GM18502 (cell line): Measurements from ENCODE around the gene TMEM14A.
"Not testable (repeated sequence)": the region's sequence is repeated elsewhere in the genome, so short reads cannot be mapped to it uniquely, and the experiment has no call there.

ENCODE experiments used
- ATAC-seq: cut with Tn5 transposase; IDR thresholded peaks from one replicate; pipeline ENCODE4 v1.9.1; 2021; ENCODE audit warnings: mild to moderate bottlenecking; ENCODE audit not compliant: unreplicated experiment, poor library complexity

The TMEM14A gene

GRCh38 chr6:52654592-52654991 lies 16.3 kb upstream of the TMEM14A start:
- no peak for ATAC-seq

- not testable (repeated sequence) for ATAC-seq
Observed at GRCh38 chr6:52655941-52656340, 15.0 kb upstream of the TMEM14A start.

DNA sequence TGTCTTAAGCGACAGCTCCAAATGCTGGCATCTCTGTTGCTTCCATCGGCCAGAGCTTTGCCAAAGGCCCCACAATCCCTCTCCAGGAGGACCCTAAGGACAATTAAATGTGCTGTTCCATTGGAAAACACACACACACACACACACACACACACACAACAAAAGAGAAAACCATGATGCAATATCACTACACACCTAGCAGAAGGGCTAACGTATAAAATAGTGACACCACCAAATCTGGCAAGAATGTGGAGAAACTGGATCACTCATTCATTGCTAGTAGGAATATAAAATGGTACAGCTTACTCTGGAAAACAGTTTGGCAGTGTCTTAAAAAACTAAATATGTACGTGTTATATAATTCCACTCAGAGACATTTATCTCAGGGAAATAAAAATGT lies 13.0 kb upstream of the TMEM14A start:
- ATAC-seq = no peak

DNA sequence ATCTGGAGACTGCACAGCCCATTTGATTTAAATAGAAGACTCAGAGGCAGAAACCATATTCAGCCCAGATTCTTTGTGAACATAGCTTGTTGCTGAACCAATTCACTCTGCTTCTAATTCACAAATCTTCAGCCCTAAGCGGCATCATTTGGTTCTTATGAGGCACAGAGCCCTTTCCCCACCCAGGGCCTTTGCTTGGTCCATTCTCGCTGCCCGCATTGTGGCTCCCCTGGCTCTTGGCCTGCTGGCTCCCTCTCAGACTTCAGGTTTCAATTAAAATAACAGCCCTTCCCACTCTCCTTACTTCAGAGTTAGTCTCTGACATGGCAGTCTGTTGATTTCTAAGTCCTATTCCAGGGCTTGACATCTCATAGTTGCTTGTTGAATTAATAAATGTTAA lies 9.4 kb upstream of the TMEM14A start:
- no peak for ATAC-seq

- no peak for ATAC-seq
Observed at GRCh38 chr6:52662031-52662430, 8.9 kb upstream of the TMEM14A start.

DNA sequence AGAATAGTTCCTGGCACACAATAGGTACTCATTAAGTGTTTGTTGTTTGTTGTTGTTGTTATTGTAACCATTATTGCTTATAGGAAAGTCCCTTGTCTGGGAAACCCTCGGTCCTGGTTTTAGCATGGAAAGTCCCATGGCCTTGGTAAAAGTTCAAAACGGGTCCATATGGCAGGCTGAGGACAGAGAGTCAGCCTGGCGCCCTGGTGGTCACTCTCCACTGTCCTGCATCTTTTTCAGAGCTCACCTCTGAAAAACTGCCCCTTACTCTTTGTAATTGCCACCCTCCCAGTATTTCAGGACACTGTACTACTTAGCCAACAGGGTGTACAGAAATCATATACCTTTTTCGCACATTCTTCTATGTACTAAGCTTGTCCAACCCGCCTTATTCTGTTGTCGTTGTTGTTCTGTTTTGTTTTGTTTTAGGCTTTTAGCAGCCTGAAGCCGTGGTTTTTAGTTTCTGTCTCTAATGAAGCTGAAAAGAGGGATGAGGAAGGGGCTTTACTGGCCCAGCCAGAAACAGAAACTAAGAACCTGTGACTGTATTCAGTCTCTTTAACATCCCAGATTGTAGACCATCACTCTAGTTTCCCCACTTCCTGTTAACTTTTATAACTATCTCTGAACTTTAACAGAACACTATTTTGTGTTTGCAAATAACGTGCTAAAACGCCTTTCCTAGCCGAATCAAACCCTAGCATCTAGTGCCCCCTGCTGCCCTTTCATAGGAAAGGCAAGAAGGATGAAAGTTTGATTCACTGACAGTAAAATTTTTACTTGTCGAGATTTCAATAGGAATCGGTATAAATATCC lies 7.6 kb upstream of the TMEM14A start:
- peak; percentile 44 for ATAC-seq

DNA sequence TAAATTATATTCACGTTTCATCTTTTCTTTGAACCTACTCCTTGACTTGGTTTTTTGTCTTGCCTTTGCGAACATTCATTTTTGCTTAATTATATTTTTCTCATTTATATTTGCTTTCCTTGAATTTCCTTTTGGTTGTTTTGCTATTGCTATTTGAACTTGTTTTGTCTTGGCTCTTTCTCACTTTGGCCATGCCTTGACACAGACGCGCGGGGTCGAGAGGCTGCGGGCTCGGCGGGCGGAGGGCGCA lies 7.1 kb upstream of the TMEM14A start:
- no peak for ATAC-seq

DNA sequence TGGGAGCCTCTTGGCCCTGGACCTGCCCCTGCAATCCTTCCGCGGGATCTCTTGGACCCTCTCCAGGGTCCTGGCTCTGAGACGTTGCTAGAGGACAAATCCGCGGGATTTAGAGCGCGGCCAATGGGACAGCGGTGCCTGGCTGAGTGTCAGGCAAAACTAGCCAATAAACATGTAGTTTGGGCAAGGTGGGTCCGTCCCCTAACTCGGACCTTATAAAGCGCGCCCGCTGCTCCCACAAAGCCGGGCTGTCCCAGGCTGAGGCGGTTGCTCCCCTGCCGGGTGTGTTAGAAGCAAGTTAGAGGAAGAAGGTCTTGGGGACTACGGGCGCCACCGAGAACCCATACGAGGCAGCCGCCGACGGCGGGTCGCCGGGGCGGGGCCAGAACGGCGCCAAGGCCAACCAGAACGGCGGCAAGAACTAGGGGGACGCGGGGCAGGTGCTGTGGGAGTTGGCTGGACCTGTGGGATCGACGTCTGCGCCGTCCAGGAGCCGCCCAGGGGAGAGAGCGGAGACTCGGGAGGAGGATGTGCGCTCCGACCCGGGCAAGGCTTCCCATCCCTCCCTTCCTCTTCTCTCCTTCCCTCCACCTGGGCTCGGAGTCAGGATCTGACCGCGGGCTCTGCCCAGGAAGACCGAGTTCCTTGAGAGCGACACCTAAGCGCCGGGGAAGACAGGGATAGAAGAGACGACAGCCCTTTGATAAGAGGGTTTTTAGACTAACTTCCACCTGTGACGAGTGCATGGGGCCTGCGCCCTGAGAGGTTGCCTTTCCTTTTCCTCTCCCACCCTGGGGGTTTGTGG lies 6.5 kb upstream of the TMEM14A start:
- ATAC-seq = peak; percentile 93

- no peak for ATAC-seq
Observed at GRCh38 chr6:52664991-52665686, 5.8 kb upstream of the TMEM14A start.

DNA sequence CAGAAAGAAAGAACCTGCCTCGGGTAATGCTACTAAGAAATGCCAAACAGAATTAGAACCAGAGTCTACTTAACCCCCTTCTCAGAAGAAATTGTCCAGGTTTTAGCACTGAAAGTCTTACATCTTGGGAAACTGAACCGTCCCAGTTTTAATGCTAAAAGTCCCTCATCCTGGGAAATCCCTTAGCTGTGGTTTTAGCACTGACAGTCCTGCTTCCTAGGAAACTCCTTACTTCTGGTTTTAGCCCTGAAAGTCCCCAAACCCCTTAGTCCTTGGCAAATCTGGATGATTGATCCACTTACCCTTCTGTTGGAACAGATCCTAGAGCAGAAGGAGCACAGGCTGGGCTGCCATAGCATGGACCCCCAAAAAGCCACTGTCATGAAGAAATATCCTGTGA lies 4.8 kb upstream of the TMEM14A start:
- no peak for ATAC-seq

DNA sequence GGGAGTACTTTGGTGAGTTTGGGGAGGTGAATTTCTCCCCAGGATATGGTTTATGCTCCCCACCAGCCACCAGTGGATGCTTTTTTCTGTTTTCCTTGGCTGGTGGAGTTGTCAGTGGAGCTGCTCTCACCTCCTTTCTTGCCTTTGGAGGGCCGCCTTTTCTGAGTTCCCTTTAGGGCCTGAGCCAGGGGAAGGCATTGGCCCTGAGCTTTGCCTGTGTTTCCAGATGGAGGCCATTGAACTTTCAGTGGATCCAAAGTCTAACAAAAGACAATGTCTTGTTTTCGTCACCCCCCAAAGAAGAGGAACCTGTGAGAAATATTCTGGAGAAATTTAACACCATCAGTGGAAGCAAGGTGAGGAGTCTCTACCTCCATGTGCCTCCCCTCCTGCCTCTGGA lies 4.4 kb upstream of the TMEM14A start:
- no peak for ATAC-seq

GRCh38 chr6:52667572-52667971 lies 3.3 kb upstream of the TMEM14A start:
- ATAC-seq = no peak

GRCh38 chr6:52671676-52672075 lies 763 bp downstream of the TMEM14A start:
- no peak for ATAC-seq

DNA sequence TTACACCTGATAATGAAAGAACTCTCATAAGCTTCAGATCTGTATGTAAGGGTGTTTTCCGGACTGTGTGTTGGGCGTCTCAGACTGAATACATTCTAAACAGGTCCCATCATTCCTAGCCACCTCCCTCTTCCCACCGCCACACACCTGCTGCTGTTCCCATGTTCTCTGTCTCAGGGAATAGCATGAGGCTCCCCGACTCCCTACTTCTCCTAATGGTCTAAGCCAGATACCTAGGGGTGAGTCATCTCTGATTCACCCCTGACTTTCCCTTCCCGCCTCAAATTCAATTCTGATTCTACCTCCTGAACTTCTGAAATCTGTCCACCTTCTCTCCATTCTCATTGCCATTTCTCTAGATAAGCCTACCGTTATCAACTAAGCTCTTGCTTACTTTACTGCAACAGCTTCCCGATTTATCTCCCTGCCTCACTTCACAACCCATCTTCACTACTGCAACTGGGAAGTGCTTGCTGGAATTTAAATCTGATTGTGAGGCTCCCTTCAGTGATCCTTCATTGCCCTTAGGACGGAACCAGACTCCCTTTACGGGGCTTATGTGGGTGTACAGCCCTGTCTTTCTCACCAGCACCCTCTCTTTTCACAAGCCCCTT lies 1.6 kb downstream of the TMEM14A start:
- ATAC-seq = no peak

GRCh38 chr6:52674666-52675065 lies 3.8 kb downstream of the TMEM14A start:
- ATAC-seq = no peak

DNA sequence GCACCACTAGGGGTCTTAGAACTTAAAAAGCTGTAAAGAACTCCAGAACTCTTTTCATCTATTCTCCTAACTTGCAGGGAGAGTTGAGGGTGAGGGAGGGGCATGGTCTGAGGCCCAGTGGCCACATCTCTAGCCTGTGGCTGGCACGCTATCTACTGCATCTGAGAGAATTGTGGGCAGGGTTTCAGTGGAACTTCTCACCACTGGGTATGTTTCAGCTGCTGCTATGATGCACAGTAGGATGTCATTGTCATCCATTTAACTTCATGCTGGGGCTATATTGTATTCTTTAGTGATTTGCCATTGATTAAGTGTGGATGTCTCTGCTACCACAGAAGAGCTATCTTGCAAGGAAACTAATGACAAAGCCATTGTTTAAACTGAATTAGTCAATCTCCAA lies 4.5 kb downstream of the TMEM14A start:
- no peak for ATAC-seq

DNA sequence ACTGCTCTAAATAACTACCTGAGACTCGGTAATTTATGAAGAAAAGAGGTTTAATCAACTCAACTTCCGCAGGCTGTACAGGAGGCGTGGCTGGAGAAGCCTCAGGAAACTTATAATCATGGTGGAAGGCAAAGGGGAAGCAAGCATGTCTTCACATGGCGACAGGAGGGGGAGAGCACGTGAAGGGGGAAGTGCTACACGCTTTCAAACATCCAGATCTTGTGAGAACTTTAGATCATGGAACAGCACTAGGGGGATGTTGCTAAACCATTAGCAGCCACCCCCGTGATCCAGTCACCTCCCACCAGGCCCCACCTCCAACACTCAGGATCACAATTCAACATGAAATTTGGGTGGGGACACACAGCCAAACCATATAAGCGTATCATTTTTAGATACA lies 5.7 kb downstream of the TMEM14A start:
- ATAC-seq = not testable (repeated sequence)

DNA sequence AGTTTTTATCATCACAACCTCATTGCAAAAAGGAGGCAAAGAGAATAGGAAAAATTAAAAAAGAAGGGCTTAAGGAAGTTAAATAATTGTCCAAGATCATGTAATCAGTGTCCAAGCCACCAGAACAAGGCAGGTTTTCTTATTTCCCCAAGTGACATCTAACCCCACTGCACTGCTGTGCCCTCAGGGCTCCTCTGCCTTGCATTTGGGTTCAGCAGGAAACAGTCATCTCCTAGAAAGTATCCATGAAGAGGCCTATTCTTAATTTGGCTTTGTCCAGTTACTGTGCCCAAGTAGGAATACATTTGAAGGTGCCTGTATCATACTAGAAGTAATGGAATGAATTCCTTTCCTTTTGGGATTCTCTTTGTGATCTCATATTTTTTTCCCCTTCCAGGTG lies 10.5 kb downstream of the TMEM14A start:
- ATAC-seq = no peak

- no peak for ATAC-seq
Observed at GRCh38 chr6:52686878-52687699, 16.2 kb downstream of the TMEM14A start.

DNA sequence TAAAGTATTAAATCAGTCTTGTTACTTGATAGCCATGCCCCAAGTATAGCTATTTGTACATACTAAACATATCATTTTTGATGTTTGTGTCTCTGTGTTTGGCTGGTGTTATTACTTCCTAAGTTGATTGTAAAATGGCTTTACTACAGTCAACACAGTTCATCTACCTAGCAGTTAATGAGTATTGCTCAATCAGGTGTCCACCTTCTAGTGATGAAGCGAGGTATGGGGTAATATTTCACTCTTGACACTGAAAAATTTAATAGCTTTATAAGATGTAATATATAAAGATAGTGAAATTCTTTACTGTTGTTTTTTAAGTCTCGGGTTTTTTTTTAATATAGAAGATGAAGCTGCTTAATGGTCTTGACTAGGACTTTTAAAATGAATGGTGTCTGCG lies 18.9 kb downstream of the TMEM14A start:
- no peak for ATAC-seq
